K562 (cell line): ENCODE results near the gene MEF2C. TPM values are rescaled to one million over a fixed set of nuclear protein-coding genes. Genes with fewer than 3 reads are reported as not detected.

Source experiments
- ATAC-seq: fragments of 200-7000 bp; cut with Tn5 transposase; 3 replicates; pipeline ENCODE4 v1.9.1; 2020; ENCODE audit warnings: moderate library complexity
- BruUV-seq: library from RNA; stranded (reverse); fragments of 400-500 nt; replicated peaks from 2 replicates; lab custom pipeline; 2021; lab: Mats Ljungman, UMichigan
- CTCF ChIA-PET: fragments of 300-600 bp; formaldehyde crosslinking; extraction: SDS; loops from one replicate; lab custom pipeline; 2021; ENCODE audit warnings: low intra/inter-chr PET ratio; lab: Yijun Ruan, JAX
- POLR2A ChIA-PET: fragments of 300-600, 350-650 bp; sonication (Branson Sonifier 250); formaldehyde crosslinking; extraction: SDS; loops from one replicate; lab custom pipeline; 2021; ENCODE audit warnings: antibody characterized with exemption, inconsistent platforms; lab: Yijun Ruan, JAX
- DNase-seq, 4 experiments: peaks; one replicate each; pipeline versions ENCODE4 v3.0.0 to v3.0.0-alpha.2; 2011 to 2018; ENCODE audit warnings: low spot score in 3 of 4, mixed read lengths in 3 of 4; ENCODE audit errors: extremely low read depth in 1 of 4
- FAIRE-seq: peaks from 2 replicates; lab custom pipeline; 2011; peaks lifted over from hg19 to GRCh38; lab: Jason Lieb, UNC
- H2AFZ ChIP-seq: 2 replicates; pipeline ENCODE4 v1.6.0; 2011; ENCODE audit warnings: low read depth, low read length, control low read depth, inconsistent platforms
- H3K27ac ChIP-seq: fragments of 200-600 bp; 3 replicates; pipeline ENCODE4 v1.8.0; 2011; ENCODE audit warnings: low read depth, mild to moderate bottlenecking, control low read depth, inconsistent platforms, low read length, moderate library complexity, mixed read lengths; ENCODE audit errors: extremely low read depth
- H3K27me3 ChIP-seq, 2 experiments: fragments of 300-600 bp in 1 of 2; 2 replicates in 1 of 2; 3 replicates in 1 of 2; pipeline versions ENCODE4 v1.6.0 to v1.8.0; 2011; ENCODE audit warnings: inconsistent platforms in 2 of 2, low read length in 2 of 2, mild to moderate bottlenecking in 1 of 2, mixed read lengths in 1 of 2, moderate library complexity in 1 of 2; ENCODE audit not compliant: control insufficient read depth in 2 of 2, insufficient read depth in 2 of 2
- H3K36me3 ChIP-seq: fragments of 300-600 bp; 3 replicates; pipeline ENCODE4 v1.8.0; 2011; ENCODE audit warnings: mild to moderate bottlenecking, low read length, inconsistent platforms; ENCODE audit not compliant: control insufficient read depth, insufficient read depth
- H3K4me1 ChIP-seq, 2 experiments: fragments of 200-600 bp in 1 of 2; replicated peaks in 1 of 2; 2 replicates in 1 of 2; 3 replicates in 1 of 2; pipeline versions ENCODE4 v1.5.1 to v1.8.0; 2011; ENCODE audit warnings: inconsistent platforms in 2 of 2, low read length in 2 of 2, mild to moderate bottlenecking in 1 of 2, mixed read lengths in 1 of 2, moderate library complexity in 1 of 2; ENCODE audit not compliant: control insufficient read depth in 2 of 2, insufficient read depth in 2 of 2
- H3K4me2 ChIP-seq: 2 replicates; pipeline ENCODE4 v1.6.1; 2011; ENCODE audit warnings: low read length, control low read depth, inconsistent platforms, mixed read lengths; ENCODE audit not compliant: insufficient read depth
- H3K4me3 ChIP-seq: fragments of 200-600 bp; sonication (generic), shearing (Covaris generic); 2 replicates; pipeline ENCODE4 v1.5.1; 2016; ENCODE audit warnings: control low read depth, inconsistent platforms
- H3K79me2 ChIP-seq: fragments of 200-600 bp; 3 replicates; pipeline ENCODE4 v1.8.0; 2011; ENCODE audit warnings: low read length, inconsistent platforms; ENCODE audit not compliant: control insufficient read depth, insufficient read depth
- H3K9ac ChIP-seq, 2 experiments: 2 replicates each; pipeline versions ENCODE4 v1.6.0 to v1.6.1; 2011; ENCODE audit warnings: low read depth in 2 of 2, low read length in 2 of 2, control low read depth in 1 of 2, inconsistent platforms in 1 of 2, mild to moderate bottlenecking in 1 of 2, mixed read lengths in 1 of 2; ENCODE audit not compliant: insufficient read depth in 1 of 2
- H3K9me1 ChIP-seq: one replicate; pipeline ENCODE4 v1.6.0; 2011; ENCODE audit warnings: inconsistent platforms, mild to moderate bottlenecking, low read length, moderate library complexity; ENCODE audit not compliant: control insufficient read depth, insufficient read depth
- H3K9me3 ChIP-seq: replicated peaks from 2 replicates; pipeline ENCODE4 v1.5.1; 2011; ENCODE audit warnings: low read depth, low read length, inconsistent platforms; ENCODE audit not compliant: control insufficient read depth, insufficient read depth
- H4K20me1 ChIP-seq: replicated peaks from 2 replicates; pipeline ENCODE4 v1.6.1; 2011; ENCODE audit warnings: low read length, inconsistent platforms, mixed read lengths; ENCODE audit not compliant: control insufficient read depth, insufficient read depth
- BMI1 ChIP-seq: fragments of 150-350 bp; IDR thresholded peaks from 2 replicates; pipeline ENCODE4 v1.6.1; 2014; ENCODE audit warnings: low read length
- CHD4 ChIP-seq: fragments of 200-600 bp; sonication (generic); IDR thresholded peaks from 3 replicates; pipeline ENCODE4 v1.6.1; 2012; ENCODE audit warnings: low read depth, mild to moderate bottlenecking, mixed read lengths, low read length, inconsistent platforms; ENCODE audit not compliant: insufficient read depth, insufficient replicate concordance, poor library complexity, severe bottlenecking
- DEAF1 ChIP-seq: fragments of 450-650 bp; formaldehyde crosslinking; IDR thresholded peaks from 2 replicates; pipeline ENCODE4 v1.4.0; 2020; ENCODE audit warnings: mild to moderate bottlenecking, moderate library complexity
- DIDO1 ChIP-seq: fragments of 450-650 bp; IDR thresholded peaks from 2 replicates; pipeline ENCODE4 v1.6.1; 2016; ENCODE audit warnings: low read depth, missing biosample characterization, missing genetic modification characterization
- HDAC6 ChIP-seq: IDR thresholded peaks from 2 replicates; pipeline ENCODE4 v1.6.1; 2012; ENCODE audit warnings: low read depth, mild to moderate bottlenecking, control low read depth, inconsistent platforms, low read length, moderate library complexity
- NBN ChIP-seq: fragments of 450-650 bp; IDR thresholded peaks from 2 replicates; pipeline ENCODE4 v1.6.1; 2016; ENCODE audit warnings: low read depth, mild to moderate bottlenecking
- PYGO2 ChIP-seq: fragments of 450-650 bp; IDR thresholded peaks from 2 replicates; pipeline ENCODE4 v1.6.1; 2016; ENCODE audit warnings: mild to moderate bottlenecking, missing genetic modification characterization, moderate library complexity, missing compliant biosample characterization
- SMAD3 ChIP-seq: fragments of 450-650 bp; formaldehyde crosslinking; conservative IDR thresholded peaks from 2 replicates; pipeline ENCODE4 v1.4.0; 2020; ENCODE audit warnings: mild to moderate bottlenecking
- SRSF3 ChIP-seq: fragments of 200-400 bp; formaldehyde crosslinking; IDR thresholded peaks from 2 replicates; pipeline ENCODE4 v1.6.1; 2016; ENCODE audit warnings: mild to moderate bottlenecking, low read length, moderate library complexity; ENCODE audit not compliant: insufficient read depth
- ZNF140 ChIP-seq: fragments of 250-450 bp; sonication (Bioruptor Pico); IDR thresholded peaks from 2 replicates; pipeline ENCODE4 v1.8.0; 2021; ENCODE audit warnings: moderate library complexity, mild to moderate bottlenecking, inconsistent platforms
- ZNF143 ChIP-seq: sonication (generic); formaldehyde crosslinking; IDR thresholded peaks from 2 replicates; pipeline ENCODE4 v1.9.0; 2022; ENCODE audit warnings: mild to moderate bottlenecking, missing genetic modification reagents
- ZNF445 ChIP-seq: fragments of 250-450 bp; sonication (Bioruptor Pico); IDR thresholded peaks from 2 replicates; pipeline ENCODE4 v1.4.0; 2020; ENCODE audit warnings: low read depth, mild to moderate bottlenecking, moderate library complexity
- ZNF583 ChIP-seq: fragments of 250-450 bp; sonication (Bioruptor Pico); IDR thresholded peaks from 2 replicates; pipeline ENCODE4 v1.4.0; 2020
- WGBS: fragments of 100-300 bp; shearing (Covaris generic); methylation state at CpG from one replicate; pipeline ENCODE4 v1.1.6; 2016; ENCODE audit warnings: low coverage, mixed read lengths; ENCODE audit not compliant: insufficient coverage; ENCODE audit errors: missing lambda C conversion rate; 5-methylcytosine and 5-hydroxymethylcytosine counted together
- in situ Hi-C: fragments of 300-500 bp; cut with MboI; formaldehyde crosslinking; loops from 4 replicates; pipeline ENCODE4 v1.15.0; 2018; ENCODE audit warnings: inconsistent platforms, mixed read lengths
- intact Hi-C: fragments of 100-400 bp; cut with micrococcal nuclease; formaldehyde crosslinking; loops from 2 replicates; pipeline ENCODE4 v1.14.2; 2022
- polyA plus RNA-seq, 8 experiments: library from polyadenylated mRNA; depleted of rRNA in 4 of 8; stranded (reverse) in 5 of 8; unstranded in 3 of 8; fragments of >200 nt; fragmentation: Nextera tagmentation in 2 of 8; fragmentation: Illumina TruSeq in 1 of 8; extraction: Ambion mirVana in 2 of 8; extraction: Trizol in 1 of 8; gene quantifications; 2 replicates each; pipeline versions ENCODE4 v1.2.1 to v1.2.3, GENCODE V29; 2011 to 2014; ENCODE audit warnings: inconsistent platforms in 1 of 8, missing spikeins in 1 of 8
- total RNA-seq, 7 experiments: library from RNA; depleted of rRNA in 6 of 7; stranded (reverse); fragments of >200 nt in 6 of 7; fragmentation: Illumina TruSeq in 2 of 7; extraction: Trizol in 2 of 7; gene quantifications; 2 replicates each; pipeline versions ENCODE4 v1.2.1 to v1.2.3, GENCODE V29; 2011 to 2021; ENCODE audit warnings: low replicate concordance in 1 of 7
- TF ChIP-seq, protein P1 (sequence below), 2 experiments: fragments of 200-800 bp in 1 of 2; sonication (Bioruptor generic) in 1 of 2; sonication (generic) in 1 of 2; formaldehyde crosslinking in 1 of 2; IDR thresholded peaks in 1 of 2; conservative IDR thresholded peaks in 1 of 2; 2 replicates each; pipeline versions ENCODE4 v1.5.0 to v1.6.1; 2016 to 2020; ENCODE audit warnings: missing compliant biosample characterization in 1 of 2, missing genetic modification characterization in 1 of 2, missing genetic modification reagents in 1 of 2
- TF ChIP-seq, protein P2 (sequence below): sonication (generic); formaldehyde crosslinking; IDR thresholded peaks from 2 replicates; pipeline ENCODE4 v1.8.0; 2022; ENCODE audit warnings: mild to moderate bottlenecking, low read depth, missing genetic modification reagents
- TF ChIP-seq, protein P3 (sequence below): fragments of 250-450 bp; sonication (Bioruptor Pico); IDR thresholded peaks from 2 replicates; pipeline ENCODE4 v1.8.0; 2022; ENCODE audit warnings: inconsistent platforms

Gene MEF2C
- total and polyA plus RNA-seq, 9 of the 15 experiments (the other 6 are each of a cell fraction or from before 2014, with no cell fraction given), result 25.1 to 67.8 (median 58.3) TPM

GRCh38 chr5:88758184-88758583 is 124.8 kb downstream of the MEF2C start (continued):
- TF ChIP-seq, protein P1, sequence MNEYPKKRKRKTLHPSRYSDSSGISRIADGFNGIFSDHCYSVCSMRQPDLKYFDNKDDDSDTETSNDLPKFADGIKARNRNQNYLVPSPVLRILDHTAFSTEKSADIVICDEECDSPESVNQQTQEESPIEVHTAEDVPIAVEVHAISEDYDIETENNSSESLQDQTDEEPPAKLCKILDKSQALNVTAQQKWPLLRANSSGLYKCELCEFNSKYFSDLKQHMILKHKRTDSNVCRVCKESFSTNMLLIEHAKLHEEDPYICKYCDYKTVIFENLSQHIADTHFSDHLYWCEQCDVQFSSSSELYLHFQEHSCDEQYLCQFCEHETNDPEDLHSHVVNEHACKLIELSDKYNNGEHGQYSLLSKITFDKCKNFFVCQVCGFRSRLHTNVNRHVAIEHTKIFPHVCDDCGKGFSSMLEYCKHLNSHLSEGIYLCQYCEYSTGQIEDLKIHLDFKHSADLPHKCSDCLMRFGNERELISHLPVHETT (CRISPR knock-in tag; conservative IDR thresholded peaks at IDR 0.05 in 1 of 2, IDR thresholded peaks at IDR 0.05 in 1 of 2), result no peak
- no peak for TF ChIP-seq CHD4

- no peak overlapping the region for H3K4me2 ChIP-seq
- 76% methylated on average over 3 of the region's 3 CpGs for WGBS
- H3K9ac ChIP-seq, result no peak overlapping the region
- ChIA-PET POLR2A (no interaction called here), CTCF (no interaction called here)
- DNase-seq (no peak), FAIRE-seq (no peak), ATAC-seq (no peak)
- H3K36me3 ChIP-seq, result peaks cover 29% of the 10 kb centered on the region; the same call in 2 of the 3 replicates
- H3K4me1 ChIP-seq, result no peaks in the 10 kb centered on the region
- H3K4me3 ChIP-seq, result no peak overlapping the region
- H3K27me3 ChIP-seq, result no peaks in the 10 kb centered on the region
- intact Hi-C loops, result no loop called here
- H3K27ac ChIP-seq, result no peak overlapping the region
- H3K9me3 ChIP-seq, result no peaks in the 10 kb centered on the region
- no peaks in the 10 kb centered on the region for H4K20me1 ChIP-seq
- in situ Hi-C loops, result no loop called here
- no peak overlapping the region for H2AFZ ChIP-seq
- H3K9me1 ChIP-seq, result no peaks in the 10 kb centered on the region
- H3K79me2 ChIP-seq, result no peaks in the 10 kb centered on the region
- no TSS peak for BruUV-seq
- TF ChIP-seq ZNF583 (no peak), HDAC6 (no peak), ZNF140 (CRISPR knock-in tag) (no peak), ZNF143 (CRISPR knock-in tag) (no peak), SMAD3 (CRISPR knock-in tag) (no peak), PYGO2 (tag) (no peak), DEAF1 (CRISPR knock-in tag) (no peak), SRSF3 (no peak), ZNF445 (CRISPR knock-in tag) (no peak), NBN (no peak), DIDO1 (tag) (no peak), BMI1 (no peak)
- TF ChIP-seq, protein P2, sequence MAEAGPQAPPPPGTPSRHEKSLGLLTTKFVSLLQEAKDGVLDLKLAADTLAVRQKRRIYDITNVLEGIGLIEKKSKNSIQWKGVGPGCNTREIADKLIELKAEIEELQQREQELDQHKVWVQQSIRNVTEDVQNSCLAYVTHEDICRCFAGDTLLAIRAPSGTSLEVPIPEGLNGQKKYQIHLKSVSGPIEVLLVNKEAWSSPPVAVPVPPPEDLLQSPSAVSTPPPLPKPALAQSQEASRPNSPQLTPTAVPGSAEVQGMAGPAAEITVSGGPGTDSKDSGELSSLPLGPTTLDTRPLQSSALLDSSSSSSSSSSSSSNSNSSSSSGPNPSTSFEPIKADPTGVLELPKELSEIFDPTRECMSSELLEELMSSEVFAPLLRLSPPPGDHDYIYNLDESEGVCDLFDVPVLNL, result no peak
- TF ChIP-seq, protein P3, sequence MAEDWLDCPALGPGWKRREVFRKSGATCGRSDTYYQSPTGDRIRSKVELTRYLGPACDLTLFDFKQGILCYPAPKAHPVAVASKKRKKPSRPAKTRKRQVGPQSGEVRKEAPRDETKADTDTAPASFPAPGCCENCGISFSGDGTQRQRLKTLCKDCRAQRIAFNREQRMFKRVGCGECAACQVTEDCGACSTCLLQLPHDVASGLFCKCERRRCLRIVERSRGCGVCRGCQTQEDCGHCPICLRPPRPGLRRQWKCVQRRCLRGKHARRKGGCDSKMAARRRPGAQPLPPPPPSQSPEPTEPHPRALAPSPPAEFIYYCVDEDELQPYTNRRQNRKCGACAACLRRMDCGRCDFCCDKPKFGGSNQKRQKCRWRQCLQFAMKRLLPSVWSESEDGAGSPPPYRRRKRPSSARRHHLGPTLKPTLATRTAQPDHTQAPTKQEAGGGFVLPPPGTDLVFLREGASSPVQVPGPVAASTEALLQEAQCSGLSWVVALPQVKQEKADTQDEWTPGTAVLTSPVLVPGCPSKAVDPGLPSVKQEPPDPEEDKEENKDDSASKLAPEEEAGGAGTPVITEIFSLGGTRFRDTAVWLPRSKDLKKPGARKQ, result no peak
Observed at GRCh38 chr5:88756953-88757352, 126.0 kb downstream of the MEF2C start.
